HCT116 (cell line): ENCODE results near the gene ARAP1. TPM values are rescaled to one million over a fixed set of nuclear protein-coding genes. Genes with fewer than 3 reads are reported as not detected.

Experiments
- ATAC-seq: fragments of 200-7000 bp; cut with Tn5 transposase; 2 replicates; pipeline ENCODE4 v1.9.1; 2020; ENCODE audit warnings: mild to moderate bottlenecking, moderate library complexity
- BruUV-seq: library from RNA; stranded (reverse); fragments of 400-500 nt; replicated peaks from 2 replicates; lab custom pipeline; 2021; lab: Mats Ljungman, UMichigan
- CTCF ChIA-PET: fragments of 300-600 bp; sonication (Branson Sonifier 250); formaldehyde crosslinking; loops from one replicate; lab custom pipeline; 2021; ENCODE audit warnings: antibody characterized with exemption; lab: Charles Lee
- POLR2A ChIA-PET: fragments of 300-600, 350-600 bp; sonication (Branson Sonifier 250); formaldehyde crosslinking; loops from one replicate; lab custom pipeline; 2021; ENCODE audit warnings: antibody characterized with exemption; lab: Charles Lee
- RAD21 ChIA-PET, 2 experiments: fragments of 300-600 bp; sonication (Branson Sonifier 250); formaldehyde crosslinking; loops; one replicate each; lab custom pipeline; 2023; ENCODE audit warnings: low total read pairs in 2 of 2; ENCODE audit not compliant: uncharacterized antibody in 2 of 2, unreplicated experiment in 2 of 2, low non-redundant PET in 1 of 2; lab: Charles Lee
- DNase-seq: peaks from one replicate; pipeline ENCODE4 v3.0.0-alpha.2; 2010; ENCODE audit warnings: low read depth, low spot score
- H2AFZ ChIP-seq: fragments of 200-600 bp; shearing (Covaris generic), sonication (generic); 2 replicates; pipeline ENCODE4 v1.6.1; 2017; ENCODE audit warnings: low read depth, mixed run types, mixed read lengths, antibody characterized with exemption, low read length; ENCODE audit not compliant: poor library complexity, severe bottlenecking
- H3K27ac ChIP-seq: 2 replicates; pipeline ENCODE4 v1.5.1; 2012; ENCODE audit warnings: low read depth, low read length
- H3K27me3 ChIP-seq: fragments of 200-600 bp; sonication (generic); 2 replicates; pipeline ENCODE4 v1.6.1; 2016; ENCODE audit warnings: mixed run types, low read length, mixed read lengths; ENCODE audit not compliant: insufficient read depth
- H3K36me3 ChIP-seq, 2 experiments: fragments of 200-500 bp in 1 of 2; fragments of 200-600 bp in 1 of 2; sonication (Bioruptor generic) in 1 of 2; sonication (generic) in 1 of 2; 2 replicates each; pipeline versions ENCODE4 v1.5.1 to v1.6.1; 2014 to 2016; ENCODE audit warnings: low read length in 2 of 2, inconsistent platforms in 1 of 2, mixed read lengths in 1 of 2, mixed run types in 1 of 2; ENCODE audit not compliant: insufficient read depth in 2 of 2, control insufficient read depth in 1 of 2
- H3K4me1 ChIP-seq, 2 experiments: fragments of 200-600 bp in 1 of 2; sonication (generic) in 1 of 2; 2 replicates each; pipeline versions ENCODE4 v1.5.1 to v1.6.1; 2012 to 2017; ENCODE audit warnings: low read length in 2 of 2, inconsistent platforms in 1 of 2, mild to moderate bottlenecking in 1 of 2, mixed read lengths in 1 of 2, mixed run types in 1 of 2, moderate library complexity in 1 of 2; ENCODE audit not compliant: insufficient read depth in 2 of 2, control insufficient read depth in 1 of 2
- H3K4me2 ChIP-seq: fragments of 200-600 bp; sonication (generic); 2 replicates; pipeline ENCODE4 v1.6.1; 2017; ENCODE audit warnings: mixed run types, low read length, mixed read lengths
- H3K4me3 ChIP-seq, 2 experiments: fragments of 200-600 bp in 1 of 2; sonication (generic) in 1 of 2; replicated peaks in 1 of 2; 2 replicates each; pipeline ENCODE4 v1.5.1; 2011 to 2016; ENCODE audit warnings: low read length in 2 of 2, control low read depth in 1 of 2, low read depth in 1 of 2, mild to moderate bottlenecking in 1 of 2, mixed read lengths in 1 of 2, mixed run types in 1 of 2
- H3K79me2 ChIP-seq: fragments of 200-600 bp; sonication (generic); 2 replicates; pipeline ENCODE4 v1.6.1; 2017; ENCODE audit warnings: mild to moderate bottlenecking, mixed run types, low read length, moderate library complexity, mixed read lengths; ENCODE audit not compliant: insufficient read depth
- H3K9ac ChIP-seq: fragments of 200-600 bp; sonication (generic); 2 replicates; pipeline ENCODE4 v1.6.1; 2016; ENCODE audit warnings: low read length, mixed read lengths
- H3K9me2 ChIP-seq: fragments of 200-600 bp; sonication (generic), shearing (Covaris generic); 2 replicates; pipeline ENCODE4 v1.6.1; 2017; ENCODE audit warnings: mixed run types, mild to moderate bottlenecking, moderate library complexity; ENCODE audit not compliant: insufficient read depth
- H3K9me3 ChIP-seq, 2 experiments: fragments of 200-500 bp in 1 of 2; fragments of 200-600 bp in 1 of 2; sonication (Bioruptor generic) in 1 of 2; sonication (generic) in 1 of 2; 2 replicates each; pipeline ENCODE4 v1.6.1; 2014 to 2017; ENCODE audit warnings: low read length in 2 of 2, mixed read lengths in 2 of 2, inconsistent platforms in 1 of 2, low read depth in 1 of 2, mild to moderate bottlenecking in 1 of 2, mixed run types in 1 of 2, moderate library complexity in 1 of 2; ENCODE audit not compliant: control insufficient read depth in 1 of 2, insufficient read depth in 1 of 2
- H4K20me1 ChIP-seq: fragments of 200-600 bp; sonication (generic), shearing (Covaris generic); 2 replicates; pipeline ENCODE4 v1.6.1; 2017; ENCODE audit warnings: mixed run types, mild to moderate bottlenecking, moderate library complexity; ENCODE audit not compliant: insufficient read depth
- CTCF ChIP-seq, 3 experiments: fragments of 200-600 bp in 1 of 3; sonication (generic) in 1 of 3; IDR thresholded peaks in 2 of 3; conservative IDR thresholded peaks in 1 of 3; 2 replicates each; pipeline ENCODE4 v1.5.1; 2012 to 2017; ENCODE audit warnings: low read depth in 2 of 3, low read length in 2 of 3, antibody characterized with exemption in 1 of 3, borderline replicate concordance in 1 of 3, control low read depth in 1 of 3, mild to moderate bottlenecking in 1 of 3, mixed read lengths in 1 of 3, mixed run types in 1 of 3, moderate library complexity in 1 of 3; ENCODE audit not compliant: insufficient read depth in 1 of 3
- EGR1 ChIP-seq: IDR thresholded peaks from 2 replicates; pipeline ENCODE4 v1.6.1; 2012; ENCODE audit warnings: low read depth
- ELF1 ChIP-seq: IDR thresholded peaks from 2 replicates; pipeline ENCODE4 v1.6.1; 2012; ENCODE audit warnings: low read depth, borderline replicate concordance
- JUND ChIP-seq: IDR thresholded peaks from 2 replicates; pipeline ENCODE4 v1.6.1; 2012
- POLR2A ChIP-seq: IDR thresholded peaks from 2 replicates; pipeline ENCODE4 v1.7.0; 2011; ENCODE audit warnings: borderline replicate concordance; ENCODE audit not compliant: insufficient read depth, insufficient read length; ENCODE audit errors: extremely low read depth
- POLR2AphosphoS5 ChIP-seq: IDR thresholded peaks from 2 replicates; pipeline ENCODE4 v1.6.1; 2011; ENCODE audit warnings: mild to moderate bottlenecking, low read depth, low read length, moderate library complexity
- SIN3A ChIP-seq: IDR thresholded peaks from 2 replicates; pipeline ENCODE4 v1.6.1; 2012; ENCODE audit warnings: low read depth
- ZBTB33 ChIP-seq: IDR thresholded peaks from 2 replicates; pipeline ENCODE4 v1.6.1; 2011; ENCODE audit warnings: mild to moderate bottlenecking, low read length, moderate library complexity; ENCODE audit not compliant: insufficient replicate concordance; ENCODE audit errors: extremely low read depth
- ZNF274 ChIP-seq: fragments of 200-500 bp; sonication (Bioruptor generic); IDR thresholded peaks from 2 replicates; pipeline ENCODE4 v1.6.1; 2014; ENCODE audit warnings: mild to moderate bottlenecking, low read depth, low read length, inconsistent platforms
- intact Hi-C: fragments of 100-400 bp; cut with micrococcal nuclease; formaldehyde crosslinking; loops from 2 replicates; pipeline ENCODE4 v1.10.0; 2022
- total RNA-seq: library from RNA; stranded (reverse); gene quantifications from one replicate; pipeline ENCODE4 v1.2.1, GENCODE V29; 2021; ENCODE audit not compliant: unreplicated experiment
- TF ChIP-seq, protein P1 (sequence below): IDR thresholded peaks from 2 replicates; pipeline ENCODE4 v1.6.1; 2012; ENCODE audit warnings: low read depth

The ARAP1 gene
- total RNA-seq, 1 experiment from 2014 or later = 57.4 TPM

GRCh38 chr11:72639502-72640375 lies 112.5 kb downstream of the ARAP1 start:
- no peak overlapping the region for H3K9ac ChIP-seq

DNA sequence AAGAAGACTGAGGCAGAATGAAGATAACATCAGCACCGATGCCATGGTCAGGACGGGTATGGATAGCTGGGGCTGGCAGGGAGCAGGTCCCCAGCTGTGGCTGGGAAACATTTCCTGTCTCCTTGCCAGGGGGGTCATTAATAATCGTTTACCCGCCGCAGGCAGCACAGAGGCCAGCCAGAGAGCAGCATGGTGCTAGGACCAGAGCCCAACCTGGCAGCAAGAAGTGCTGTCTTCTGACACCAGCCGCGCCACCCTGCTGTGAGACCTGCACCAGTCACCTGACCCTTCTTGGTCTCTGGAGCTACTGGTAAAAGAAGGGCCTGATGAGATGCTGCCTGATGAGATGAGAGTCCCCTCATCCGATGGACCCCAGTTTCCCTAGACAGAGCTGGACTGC lies 114.3 kb downstream of the ARAP1 start:
- no peak for ATAC-seq
- CTCF ChIA-PET = interaction anchor here (0.6 to 1.1 kb wide), 3 partner anchors 29 to 46 kb away, joined by 4 to 5 read pairs (median 4); no protein-coding TSS in a partner anchor
- peaks cover 13% of the 10 kb centered on the region; the same call in 1 of the 2 replicates for H3K27me3 ChIP-seq
- TF ChIP-seq POLR2AphosphoS5 (no peak), ZBTB33 (no peak), ZNF274 (no peak), EGR1 (no peak), SIN3A (no peak), CTCF (IDR thresholded peaks at IDR 0.05 in 2 of 3, conservative IDR thresholded peaks at IDR 0.05 in 1 of 3; ENCODE audit: borderline replicate concordance in 1 of 3, insufficient read depth in 1 of 3, low read depth in 2 of 3, low read length in 2 of 3) (no peak), ELF1 (no peak)
- TF ChIP-seq, protein P1, sequence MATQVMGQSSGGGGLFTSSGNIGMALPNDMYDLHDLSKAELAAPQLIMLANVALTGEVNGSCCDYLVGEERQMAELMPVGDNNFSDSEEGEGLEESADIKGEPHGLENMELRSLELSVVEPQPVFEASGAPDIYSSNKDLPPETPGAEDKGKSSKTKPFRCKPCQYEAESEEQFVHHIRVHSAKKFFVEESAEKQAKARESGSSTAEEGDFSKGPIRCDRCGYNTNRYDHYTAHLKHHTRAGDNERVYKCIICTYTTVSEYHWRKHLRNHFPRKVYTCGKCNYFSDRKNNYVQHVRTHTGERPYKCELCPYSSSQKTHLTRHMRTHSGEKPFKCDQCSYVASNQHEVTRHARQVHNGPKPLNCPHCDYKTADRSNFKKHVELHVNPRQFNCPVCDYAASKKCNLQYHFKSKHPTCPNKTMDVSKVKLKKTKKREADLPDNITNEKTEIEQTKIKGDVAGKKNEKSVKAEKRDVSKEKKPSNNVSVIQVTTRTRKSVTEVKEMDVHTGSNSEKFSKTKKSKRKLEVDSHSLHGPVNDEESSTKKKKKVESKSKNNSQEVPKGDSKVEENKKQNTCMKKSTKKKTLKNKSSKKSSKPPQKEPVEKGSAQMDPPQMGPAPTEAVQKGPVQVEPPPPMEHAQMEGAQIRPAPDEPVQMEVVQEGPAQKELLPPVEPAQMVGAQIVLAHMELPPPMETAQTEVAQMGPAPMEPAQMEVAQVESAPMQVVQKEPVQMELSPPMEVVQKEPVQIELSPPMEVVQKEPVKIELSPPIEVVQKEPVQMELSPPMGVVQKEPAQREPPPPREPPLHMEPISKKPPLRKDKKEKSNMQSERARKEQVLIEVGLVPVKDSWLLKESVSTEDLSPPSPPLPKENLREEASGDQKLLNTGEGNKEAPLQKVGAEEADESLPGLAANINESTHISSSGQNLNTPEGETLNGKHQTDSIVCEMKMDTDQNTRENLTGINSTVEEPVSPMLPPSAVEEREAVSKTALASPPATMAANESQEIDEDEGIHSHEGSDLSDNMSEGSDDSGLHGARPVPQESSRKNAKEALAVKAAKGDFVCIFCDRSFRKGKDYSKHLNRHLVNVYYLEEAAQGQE = no peak

More at GRCh38 chr11:72639502-72640375, 112.5 kb downstream of the ARAP1 start:
- no peaks in the 10 kb centered on the region for H4K20me1 ChIP-seq
- H3K36me3 ChIP-seq = no peaks in the 10 kb centered on the region
- TF ChIP-seq POLR2A = no peak
- TF ChIP-seq POLR2AphosphoS5 = no peak
- TF ChIP-seq JUND = no peak
- H3K9me3 ChIP-seq = no peaks in the 10 kb centered on the region
- no peak overlapping the region for H2AFZ ChIP-seq
- H3K79me2 ChIP-seq = no peaks in the 10 kb centered on the region
- H3K27ac ChIP-seq = no peak overlapping the region
- ATAC-seq (no peak), DNase-seq (no peak)
- ChIA-PET POLR2A (no interaction called here), RAD21 (no interaction called here), CTCF (no interaction called here)
- no peak overlapping the region for H3K4me3 ChIP-seq
- intact Hi-C loops = no loop called here
- H3K27me3 ChIP-seq = peaks cover 13% of the 10 kb centered on the region; the same call in 1 of the 2 replicates
- H3K9me2 ChIP-seq = no peaks in the 10 kb centered on the region
- H3K4me1 ChIP-seq = peaks cover 11 to 31% of the 10 kb centered on the region in 2 experiments
- no TSS peak for BruUV-seq
- no peak overlapping the region for H3K4me2 ChIP-seq

More for the DNA sequence above, 114.3 kb downstream of the ARAP1 start:
- Histone ChIP-seq H3K4me2 (no peak overlapping the region), H3K9ac (no peak overlapping the region), H3K9me3 (no peaks in the 10 kb centered on the region), H3K79me2 (no peaks in the 10 kb centered on the region), H2AFZ (no peak overlapping the region), H3K36me3 (no peaks in the 10 kb centered on the region), H3K9me2 (no peaks in the 10 kb centered on the region), H3K27ac (no peak overlapping the region), H3K4me3 (no peak overlapping the region), H4K20me1 (no peaks in the 10 kb centered on the region), H3K4me1 (peaks cover 7 to 20% of the 10 kb centered on the region in 2 experiments)
- ChIA-PET RAD21 (no interaction called here), POLR2A (no interaction called here)
- no TSS peak for BruUV-seq
- DNase-seq = no peak
- intact Hi-C loops = no loop called here
